Measurements from ENCODE around the gene SLC44A1. TPM values are rescaled to one million over a fixed set of nuclear protein-coding genes. Genes with fewer than 3 reads are reported as not detected.
A peak's percentile ranks its signal among the peaks of the same experiment; 100 is the strongest.

SLC44A1 gene
- polyA plus RNA-seq, 2 of the 4 experiments (the other 2 are of a cell fraction): 19.6 to 27.2 TPM

GRCh38 chr9:105245029-105245890 lies 809 bp downstream of the SLC44A1 start:
- DNase-seq (ENCODE audit: low read depth in 1 of 2, low spot score in 1 of 2): peak; percentile 30 to 37
- peak overlapping the region; percentile 74 for H3K4me2 ChIP-seq
- under 1% methylated on average over 43 of the region's 57 CpGs for WGBS (ENCODE audit: missing lambda C conversion rate)
- peak overlapping the region; percentile 97 for H3K4me3 ChIP-seq
- ATAC-seq: peak; percentile 40 to 69
- H3K27ac ChIP-seq: peak overlapping the region; percentile 93 to 95
- peaks cover 35% of the 10 kb centered on the region for H3K4me1 ChIP-seq
- H3K9me3 ChIP-seq: no peaks in the 10 kb centered on the region
- POLR2A ChIA-PET: interaction anchor here (0.7 to 2.4 kb wide), 18 partner anchors 9 to 318 kb away, joined by 3 to 20 read pairs (median 4); partner anchors contain the start of gene ABCA1
- CTCF ChIA-PET: interaction anchor here (0.5 to 5.5 kb wide), 21 partner anchors 11 to 382 kb away, joined by 3 to 45 read pairs (median 4); partner anchors contain the start of gene ABCA1
- FAIRE-seq: no peak
- TF ChIP-seq, protein P1, sequence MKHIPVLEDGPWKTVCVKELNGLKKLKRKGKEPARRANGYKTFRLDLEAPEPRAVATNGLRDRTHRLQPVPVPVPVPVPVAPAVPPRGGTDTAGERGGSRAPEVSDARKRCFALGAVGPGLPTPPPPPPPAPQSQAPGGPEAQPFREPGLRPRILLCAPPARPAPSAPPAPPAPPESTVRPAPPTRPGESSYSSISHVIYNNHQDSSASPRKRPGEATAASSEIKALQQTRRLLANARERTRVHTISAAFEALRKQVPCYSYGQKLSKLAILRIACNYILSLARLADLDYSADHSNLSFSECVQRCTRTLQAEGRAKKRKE (CRISPR knock-in tag; IDR thresholded peaks at IDR 0.05; ENCODE audit: low read depth): no peak
- TF ChIP-seq, protein P2, sequence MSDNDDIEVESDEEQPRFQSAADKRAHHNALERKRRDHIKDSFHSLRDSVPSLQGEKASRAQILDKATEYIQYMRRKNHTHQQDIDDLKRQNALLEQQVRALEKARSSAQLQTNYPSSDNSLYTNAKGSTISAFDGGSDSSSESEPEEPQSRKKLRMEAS (IDR thresholded peaks at IDR 0.05): 0 out of 2 replicates have a peak, but pooled peaks have one; percentile 5
- peak; percentile 36; the same call in 1 of the 2 replicates for TF ChIP-seq PHF8 (IDR thresholded peaks at IDR 0.05; ENCODE audit: borderline replicate concordance, low read depth)

DNA sequence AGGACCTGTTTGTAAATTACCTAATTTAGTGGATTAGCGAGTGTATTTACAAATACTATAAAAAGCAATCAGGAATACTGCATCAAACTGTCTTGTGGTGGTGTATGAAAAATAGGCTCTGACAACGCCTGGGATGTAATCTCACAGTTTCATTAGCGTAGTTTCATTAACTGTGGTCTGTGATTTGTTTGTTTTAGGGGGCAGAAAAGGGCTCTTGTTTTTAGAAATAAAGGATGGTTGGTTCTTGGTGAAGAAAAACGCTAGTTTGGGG lies 1.4 kb downstream of the SLC44A1 start:
- DNase-seq (ENCODE audit: low read depth in 1 of 2, low spot score in 1 of 2): no peak
- peaks cover 35% of the 10 kb centered on the region for H3K4me1 ChIP-seq
- POLR2A ChIA-PET: interaction anchor here (2.4 kb wide), 1 partner anchor 54 kb away, joined by 17 read pairs; no protein-coding TSS in a partner anchor
- TF ChIP-seq NFE2L2 (conservative IDR thresholded peaks at IDR 0.05; ENCODE audit: low read length) (no peak), HEYL (CRISPR knock-in tag; IDR thresholded peaks at IDR 0.05) (no peak), FOSB (CRISPR knock-in tag; IDR thresholded peaks at IDR 0.05) (no peak), JUNB (IDR thresholded peaks at IDR 0.05) (no peak), HDAC2 (IDR thresholded peaks at IDR 0.05) (no peak), MAZ (IDR thresholded peaks at IDR 0.05; ENCODE audit: borderline replicate concordance, low read depth, low read length) (no peak), NR3C1 (IDR thresholded peaks at IDR 0.05) (no peak), HOXA7 (CRISPR knock-in tag; IDR thresholded peaks at IDR 0.05) (no peak), GATA3 (IDR thresholded peaks at IDR 0.05; ENCODE audit: borderline replicate concordance) (no peak), CBX8 (IDR thresholded peaks at IDR 0.05) (no peak), CBX2 (IDR thresholded peaks at IDR 0.05; ENCODE audit: borderline replicate concordance, low read depth) (no peak), RNF2 (IDR thresholded peaks at IDR 0.05; ENCODE audit: borderline replicate concordance, low read depth) (no peak), RARB (CRISPR knock-in tag; IDR thresholded peaks at IDR 0.05) (no peak), HOXB13 (CRISPR knock-in tag; IDR thresholded peaks at IDR 0.05; ENCODE audit: low read depth) (no peak), CEBPB (IDR thresholded peaks at IDR 0.05) (no peak), TP53 (CRISPR knock-in tag; IDR thresholded peaks at IDR 0.05) (no peak)
- TF ChIP-seq, protein P2 (IDR thresholded peaks at IDR 0.05): no peak
- 32% methylated on average over 4 of the region's 4 CpGs for WGBS (ENCODE audit: missing lambda C conversion rate)
- H3K27ac ChIP-seq: peak overlapping the region; percentile 93 to 95
- H3K9me3 ChIP-seq: no peaks in the 10 kb centered on the region
- no peak for FAIRE-seq
- peak overlapping the region; percentile 97 for H3K4me3 ChIP-seq
- no peak for ATAC-seq
- CTCF ChIA-PET: interaction anchor here (0.8 to 5.5 kb wide), 4 partner anchors 52 to 168 kb away, joined by 3 to 45 read pairs (median 4); no protein-coding TSS in a partner anchor
- peak overlapping the region; percentile 74 for H3K4me2 ChIP-seq

DNA sequence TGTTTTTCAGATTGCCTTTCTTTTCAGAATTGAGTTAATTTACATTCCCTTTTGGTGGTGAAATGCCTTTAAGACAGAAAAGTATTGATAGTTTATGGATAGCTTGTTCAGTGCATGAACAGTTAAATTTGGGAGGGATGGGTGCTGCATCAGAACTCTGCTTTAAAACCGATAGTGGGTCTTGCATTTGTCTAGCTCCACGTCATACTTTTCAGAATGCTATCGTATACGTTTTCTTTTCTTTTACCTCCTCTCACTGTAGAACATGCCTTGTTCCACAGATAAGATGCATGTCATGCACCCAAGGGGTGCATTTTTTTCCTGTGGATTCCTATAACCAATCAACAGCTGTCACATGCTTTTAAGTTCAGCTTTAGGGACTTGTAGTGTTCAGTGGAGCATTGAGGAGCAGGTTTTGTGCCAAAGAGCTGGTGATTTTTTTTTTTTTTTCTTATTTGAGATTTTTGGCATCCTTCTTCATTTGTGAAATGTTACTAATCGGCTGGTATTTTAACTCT lies 2.3 kb downstream of the SLC44A1 start:
- H3K27ac ChIP-seq: no peak overlapping the region
- no peak for TF ChIP-seq E2F6 (IDR thresholded peaks at IDR 0.05; ENCODE audit: borderline replicate concordance, low read depth)
- no peak for TF ChIP-seq CHD4 (IDR thresholded peaks at IDR 0.05; ENCODE audit: borderline replicate concordance)
- no peak for TF ChIP-seq FOSB (CRISPR knock-in tag; IDR thresholded peaks at IDR 0.05)
- TF ChIP-seq ZFP36 (IDR thresholded peaks at IDR 0.05; ENCODE audit: borderline replicate concordance, partially characterized antibody): no peak
- no peak for TF ChIP-seq KDM1A (IDR thresholded peaks at IDR 0.05; ENCODE audit: low read depth)
- no peak for TF ChIP-seq ZNF302 (CRISPR knock-in tag; IDR thresholded peaks at IDR 0.05)
- no peak for TF ChIP-seq HOXA7 (CRISPR knock-in tag; IDR thresholded peaks at IDR 0.05)
- ChIA-PET CTCF (interaction anchor here (0.9 to 5.5 kb wide), 4 partner anchors 15 to 167 kb away, joined by 4 to 45 read pairs (median 5); no protein-coding TSS in a partner anchor), POLR2A (interaction anchor here (0.6 kb wide), 2 partner anchors 34 to 109 kb away, joined by 3 read pairs; no protein-coding TSS in a partner anchor)
- no peak for FAIRE-seq
- peaks cover 40% of the 10 kb centered on the region for H3K4me1 ChIP-seq
- DNase-seq (ENCODE audit: low read depth in 1 of 2, low spot score in 1 of 2): no peak
- H3K4me2 ChIP-seq: peak overlapping the region; percentile 74
- WGBS (ENCODE audit: missing lambda C conversion rate): 88% methylated on average over 5 of the region's 5 CpGs
- H3K4me3 ChIP-seq: no peak overlapping the region
- no peak for ATAC-seq
- no peaks in the 10 kb centered on the region for H3K9me3 ChIP-seq
